Epithelial cell of proximal tubule (primary cell): ENCODE data around the gene GMCL2. TPM values are rescaled to one million over a fixed set of nuclear protein-coding genes. Genes with fewer than 3 reads are reported as not detected.

ENCODE experiments used
- DNase-seq: peaks from one replicate; pipeline ENCODE4 v3.0.0-alpha.2; 2011; ENCODE audit warnings: low read depth
- H3K4me3 ChIP-seq: 2 replicates; pipeline ENCODE4 v1.5.1; 2011; ENCODE audit warnings: low read depth, mild to moderate bottlenecking, low read length
- total RNA-seq: library from RNA; depleted of rRNA; stranded (reverse); fragments of >200 nt; gene quantifications from 2 replicates; pipeline ENCODE4 v1.2.3, GENCODE V29; 2015
- TF ChIP-seq, protein P1 (sequence below): conservative IDR thresholded peaks from 2 replicates; pipeline ENCODE4 v1.5.1; 2012; ENCODE audit warnings: low read depth, mild to moderate bottlenecking, low read length

Gene GMCL2
- total RNA-seq, 1 donor from 2014 or later, result not detected

DNA sequence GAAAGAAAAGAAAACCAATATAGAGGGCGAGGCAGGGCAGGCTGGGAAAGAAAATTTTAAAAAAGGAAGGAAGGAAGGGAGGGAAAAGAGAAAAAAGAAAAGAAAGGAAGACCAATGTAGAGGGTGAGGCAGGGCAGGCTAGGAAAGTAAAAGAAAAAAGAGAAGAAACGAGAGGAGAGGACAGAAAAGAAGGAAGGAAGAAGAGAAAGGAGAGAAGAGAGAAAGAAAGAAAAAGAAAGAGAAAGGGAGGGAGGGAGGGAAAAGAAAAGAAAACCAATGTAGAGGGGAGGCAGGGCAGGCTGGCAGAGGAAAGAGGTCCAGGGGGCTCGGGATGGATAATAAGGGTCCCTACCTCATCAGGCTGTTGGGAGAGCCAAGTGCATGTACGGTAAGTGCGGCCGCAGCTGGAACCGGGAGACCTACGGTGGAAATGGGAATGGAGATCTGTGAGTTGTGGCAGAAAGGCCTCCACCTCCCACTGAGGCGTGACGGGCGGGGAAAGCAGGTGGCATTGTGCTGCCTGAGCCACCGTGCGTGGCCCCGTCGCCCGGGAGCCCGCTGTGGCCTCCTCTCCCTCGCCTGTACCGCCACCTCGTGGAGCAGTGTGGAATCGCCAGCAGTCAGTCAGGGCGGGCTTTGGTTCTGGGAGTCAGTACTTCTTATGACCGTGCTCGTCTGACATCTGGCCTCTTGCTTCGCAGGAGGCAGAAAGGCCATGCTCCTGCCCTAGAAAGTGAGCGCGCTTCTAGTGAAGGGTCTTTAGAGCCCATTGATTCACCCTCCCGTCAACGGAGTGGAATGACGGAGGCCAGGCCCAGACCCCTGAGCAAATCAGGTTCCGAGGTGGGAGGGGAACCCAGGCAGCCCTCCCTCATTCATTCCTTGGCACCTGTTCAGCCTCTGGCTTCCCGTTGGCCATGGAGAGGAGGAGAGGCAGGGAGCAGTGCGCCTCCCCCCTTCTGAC lies 23.1 kb downstream of the GMCL2 start:
- peak overlapping the region; percentile 31 for H3K4me3 ChIP-seq
- DNase-seq, result no peak
- TF ChIP-seq, protein P1, sequence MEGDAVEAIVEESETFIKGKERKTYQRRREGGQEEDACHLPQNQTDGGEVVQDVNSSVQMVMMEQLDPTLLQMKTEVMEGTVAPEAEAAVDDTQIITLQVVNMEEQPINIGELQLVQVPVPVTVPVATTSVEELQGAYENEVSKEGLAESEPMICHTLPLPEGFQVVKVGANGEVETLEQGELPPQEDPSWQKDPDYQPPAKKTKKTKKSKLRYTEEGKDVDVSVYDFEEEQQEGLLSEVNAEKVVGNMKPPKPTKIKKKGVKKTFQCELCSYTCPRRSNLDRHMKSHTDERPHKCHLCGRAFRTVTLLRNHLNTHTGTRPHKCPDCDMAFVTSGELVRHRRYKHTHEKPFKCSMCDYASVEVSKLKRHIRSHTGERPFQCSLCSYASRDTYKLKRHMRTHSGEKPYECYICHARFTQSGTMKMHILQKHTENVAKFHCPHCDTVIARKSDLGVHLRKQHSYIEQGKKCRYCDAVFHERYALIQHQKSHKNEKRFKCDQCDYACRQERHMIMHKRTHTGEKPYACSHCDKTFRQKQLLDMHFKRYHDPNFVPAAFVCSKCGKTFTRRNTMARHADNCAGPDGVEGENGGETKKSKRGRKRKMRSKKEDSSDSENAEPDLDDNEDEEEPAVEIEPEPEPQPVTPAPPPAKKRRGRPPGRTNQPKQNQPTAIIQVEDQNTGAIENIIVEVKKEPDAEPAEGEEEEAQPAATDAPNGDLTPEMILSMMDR, result peak; percentile 94

DNA sequence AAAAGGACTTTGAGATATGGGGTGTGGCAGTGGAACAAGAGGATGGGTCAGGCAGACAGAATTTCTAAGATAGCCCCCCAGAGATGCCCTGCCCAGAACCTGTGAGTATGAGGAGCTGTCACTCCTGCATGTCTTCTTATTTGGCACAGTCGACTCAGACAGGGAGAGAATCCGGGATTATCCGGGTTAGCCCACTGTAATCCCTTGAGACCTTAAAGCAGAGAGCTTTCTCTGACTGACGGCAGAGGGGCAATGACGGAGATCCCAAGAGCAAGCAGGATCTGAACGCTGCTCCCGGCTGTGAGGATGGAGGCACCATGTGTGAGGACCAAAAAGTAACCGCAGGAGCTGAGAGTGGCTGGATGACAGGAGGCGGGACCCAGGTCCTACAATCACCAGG lies 24.7 kb downstream of the GMCL2 start:
- DNase-seq, result no peak
- H3K4me3 ChIP-seq, result no peak overlapping the region
- TF ChIP-seq, protein P1, result no peak

DNA sequence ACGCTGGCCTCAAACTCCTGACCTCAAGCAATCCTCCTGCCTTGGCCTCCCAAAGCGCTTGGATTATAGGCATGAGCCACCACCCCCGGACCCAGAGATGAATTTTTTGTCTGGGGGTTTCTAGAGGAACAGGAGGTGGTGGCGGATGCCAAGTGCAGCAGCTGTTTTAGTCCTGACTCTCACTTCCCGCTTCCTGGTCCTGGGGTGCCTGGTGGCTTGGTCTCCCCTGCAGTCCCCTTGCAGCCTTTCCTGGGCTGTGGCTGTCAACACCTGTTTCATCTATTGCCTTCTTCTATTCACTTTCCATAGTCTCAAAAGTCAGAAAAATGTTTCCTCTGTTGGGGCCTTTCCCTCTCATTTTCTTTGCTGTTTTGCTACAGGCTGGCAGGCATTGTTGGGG lies 27.0 kb downstream of the GMCL2 start:
- TF ChIP-seq, protein P1, result no peak
- no peak overlapping the region for H3K4me3 ChIP-seq
- DNase-seq, result no peak

DNA sequence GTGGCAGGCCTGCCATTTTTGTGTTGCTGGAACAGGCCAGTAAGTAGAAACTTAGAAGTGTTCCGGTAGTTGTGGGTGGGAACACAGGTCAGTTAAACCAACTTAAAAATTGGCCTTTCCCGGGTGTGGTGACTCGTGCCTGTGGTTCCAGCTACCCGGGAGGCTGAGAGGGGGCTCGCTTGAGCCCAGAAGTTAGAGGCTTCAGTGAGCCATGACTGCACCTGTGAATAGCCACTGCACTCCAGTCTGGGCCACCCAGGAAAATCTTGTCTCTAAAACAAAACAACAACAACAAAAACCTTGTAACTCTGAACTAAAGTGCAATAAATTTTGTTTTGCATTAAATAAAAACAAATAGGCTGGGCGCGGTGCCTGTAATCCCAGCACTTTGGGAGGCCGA lies 32.1 kb downstream of the GMCL2 start:
- H3K4me3 ChIP-seq, result no peak overlapping the region
- no peak for DNase-seq
- TF ChIP-seq, protein P1, result no peak

DNA sequence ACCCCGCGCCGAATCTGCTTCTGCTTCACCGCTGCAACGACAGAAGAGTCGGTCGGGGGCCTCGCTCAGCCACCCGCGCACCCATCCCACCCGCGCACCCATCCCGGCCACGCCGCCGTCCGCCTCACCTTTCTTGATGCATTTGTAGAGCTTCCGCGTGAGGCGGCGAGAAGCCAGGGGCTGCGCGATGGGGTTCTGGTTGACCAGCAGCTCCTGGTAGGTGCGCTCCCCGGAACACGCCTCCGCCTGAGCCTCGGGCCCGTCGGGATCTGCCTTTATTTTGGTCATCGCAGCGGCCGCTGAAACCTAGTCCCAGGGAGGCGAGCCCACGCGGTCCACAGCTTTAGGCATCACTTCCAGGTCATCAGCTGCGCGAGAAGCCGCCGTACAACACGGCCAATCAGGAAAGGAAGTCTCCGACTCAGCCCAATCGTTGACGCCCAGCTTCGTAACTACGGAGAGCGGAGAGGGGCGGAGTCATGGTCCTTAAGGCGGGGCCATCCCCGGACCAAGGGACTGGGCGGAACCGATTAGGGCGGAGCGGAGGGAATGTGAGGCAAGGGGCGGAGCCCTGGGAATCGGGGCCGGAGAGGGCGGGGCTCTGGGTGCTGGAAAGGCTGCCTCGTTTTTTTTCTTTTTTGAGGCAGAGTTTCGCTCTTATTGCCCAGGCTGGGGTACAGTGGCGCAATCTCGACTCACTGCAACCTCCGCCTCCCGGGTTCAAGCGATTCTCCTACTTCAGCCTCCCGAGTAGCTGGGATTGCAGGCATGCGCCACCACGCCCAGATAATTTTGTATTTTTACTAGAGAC lies 33.4 kb downstream of the GMCL2 start, which contains the start of gene NHP2:
TSS of gene NHP2 (minus strand) at position 356 of the 811 bp plus-strand sequence. CDS start at position 288, 68 bp downstream.
- DNase-seq, result peak; percentile 84
- TF ChIP-seq, protein P1, result no peak
- peak within 1 kb of the TSS; percentile 92 for H3K4me3 ChIP-seq

DNA sequence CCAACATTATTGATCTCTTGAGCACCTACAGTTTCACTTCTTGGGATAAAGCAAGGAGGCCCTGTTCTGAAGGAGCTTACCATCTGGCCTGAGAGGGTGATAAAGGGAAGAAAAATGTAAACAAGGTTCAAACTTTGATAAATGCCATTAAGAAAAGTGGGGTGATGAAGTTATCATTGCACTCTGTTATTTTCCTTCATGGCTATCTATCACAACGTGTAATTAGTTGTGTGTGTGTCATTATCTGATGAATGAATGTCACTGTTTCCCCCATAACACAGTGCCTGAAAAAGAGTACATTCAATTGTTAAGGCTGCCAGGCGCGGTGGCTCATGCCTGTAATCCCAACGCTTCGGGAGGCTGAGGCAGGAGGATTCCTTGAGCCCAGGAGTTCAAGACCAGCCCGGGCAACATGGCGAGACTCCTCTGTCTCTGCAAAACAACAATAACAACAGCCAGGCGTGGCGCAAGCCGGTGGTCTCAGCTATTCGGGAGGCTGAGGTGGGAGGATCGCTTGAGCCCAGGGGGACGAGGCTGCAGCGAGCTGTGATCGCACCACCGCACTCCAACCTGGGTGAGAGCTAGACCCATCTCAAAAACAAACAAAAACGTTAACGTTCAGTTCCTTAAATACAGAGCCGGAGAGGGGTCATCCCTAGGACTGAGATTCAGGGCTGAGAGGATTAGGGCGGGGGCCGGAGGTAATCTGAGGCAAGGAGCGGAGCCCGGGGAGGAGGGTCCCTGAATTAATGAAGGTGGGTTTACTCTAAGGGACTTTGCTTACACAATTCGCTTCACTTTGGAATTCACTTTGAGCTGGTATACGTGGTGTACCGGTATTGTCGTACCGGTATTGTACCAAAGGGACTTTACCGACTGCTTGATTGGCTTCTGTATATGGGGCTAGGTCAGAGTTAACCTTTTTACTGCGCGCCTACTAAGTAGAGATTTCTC lies 34.4 kb downstream of the GMCL2 start:
- H3K4me3 ChIP-seq, result peak overlapping the region; percentile 92
- TF ChIP-seq, protein P1, result no peak
- DNase-seq, result no peak
